H1 (cell line): ENCODE results near the gene LEFTY1. TPM values are rescaled to one million over a fixed set of nuclear protein-coding genes. Genes with fewer than 3 reads are reported as not detected.

Experiments used
- microRNA-seq, 2 experiments: library from miRNA; unstranded; fragments of <30 nt; microRNA quantifications; one replicate each; pipeline versions ENCODE4 to v1.2.0, GENCODE V29; 2016 to 2020; ENCODE audit warnings: borderline microRNAs expressed in 2 of 2, borderline number of aligned reads in 2 of 2, borderline replicate concordance in 1 of 2
- polyA plus RNA-seq, 7 experiments: library from polyadenylated mRNA; depleted of rRNA in 3 of 7; stranded (reverse) in 5 of 7; unstranded in 2 of 7; fragments of >200 nt in 5 of 7; fragments of 200-250 nt in 2 of 7; gene quantifications; 1 replicate in 5 of 7; 2 replicates in 1 of 7; 4 replicates in 1 of 7; pipeline versions ENCODE4 v1.2.1 to v1.2.3, GENCODE V29; 2011 to 2013; ENCODE audit warnings: missing spikeins in 2 of 7, mixed read lengths in 2 of 7
- small RNA-seq: library from polyadenylated mRNA; stranded (forward); fragments of <200 nt; extraction: miRNeasy Mini kit (QIAGEN cat#:217004); gene quantifications from one replicate; pipeline ENCODE3, GENCODE V24; 2013; ENCODE audit not compliant: insufficient read depth
- total RNA-seq: library from RNA; stranded (reverse); fragmentation: NEBNext Ultra II Directional; extraction: Animal tissue kit (Norgen Biotek cat#: 25700); gene quantifications from 2 replicates; pipeline ENCODE4 v1.2.1, GENCODE V29; 2021

LEFTY1 gene
- total and polyA plus RNA-seq, 2 of the 8 experiments (the other 6 are each of a cell fraction or from before 2014, with no cell fraction given), result 4.5 to 11.7 TPM

Small RNA genes within 50 kb of the gene (microRNA-seq; reads per million reads assigned to microRNA genes)
- gene MIR6741, result 0 to 0.61 reads per million in 2 experiments

Small RNA genes within 50 kb of the gene (small RNA-seq; reads per million reads assigned to genes)
- not detected for gene AL117348.1

Other genes starting within 250 kb of the LEFTY1 start
- gene ENAH, start 236.0 kb downstream of the LEFTY1 start, total RNA-seq, result 318 and 335 TPM in 2 replicates
- gene ENAH, start 236.0 kb downstream of the LEFTY1 start, polyA plus RNA-seq (2011; rRNA removed), result 33.1 and 39.1 TPM in 2 replicates
- 446 and 448 TPM in 2 replicates for gene SRP9, start 111.3 kb downstream of the LEFTY1 start, total RNA-seq
- gene SRP9, start 111.3 kb downstream of the LEFTY1 start, polyA plus RNA-seq (2011; rRNA removed), result 342 and 572 TPM in 2 replicates
- gene EPHX1, start 79.0 kb downstream of the LEFTY1 start, total RNA-seq, result 79.1 and 80.0 TPM in 2 replicates
- gene EPHX1, start 79.0 kb downstream of the LEFTY1 start, polyA plus RNA-seq (2011; rRNA removed), result 45.3 and 47.6 TPM in 2 replicates
- 41.2 and 55.4 TPM in 2 replicates for gene TMEM63A, start 6.8 kb downstream of the LEFTY1 start, total RNA-seq
- gene TMEM63A, start 6.8 kb downstream of the LEFTY1 start, polyA plus RNA-seq (2011; rRNA removed), result 26.1 and 38.5 TPM in 2 replicates
- gene PYCR2, start 35.1 kb upstream of the LEFTY1 start, total RNA-seq, result 84.3 and 84.6 TPM in 2 replicates
- gene PYCR2, start 35.1 kb upstream of the LEFTY1 start, polyA plus RNA-seq (2011; rRNA removed), result 79.3 and 96.6 TPM in 2 replicates
- gene LEFTY2, start 52.1 kb upstream of the LEFTY1 start, total RNA-seq, result 3.2 and 4.3 TPM in 2 replicates
- gene LEFTY2, start 52.1 kb upstream of the LEFTY1 start, polyA plus RNA-seq (2011; rRNA removed), result 2.6 and 2.9 TPM in 2 replicates
- gene SDE2, start 110.2 kb upstream of the LEFTY1 start, total RNA-seq, result 16.5 and 16.7 TPM in 2 replicates
- gene SDE2, start 110.2 kb upstream of the LEFTY1 start, polyA plus RNA-seq (2011; rRNA removed), result 8.0 and 8.5 TPM in 2 replicates
- gene H3-3A, start 173.6 kb upstream of the LEFTY1 start, total RNA-seq, result 1,213 and 1,223 TPM in 2 replicates
- 760 and 1,157 TPM in 2 replicates for gene H3-3A, start 173.6 kb upstream of the LEFTY1 start, polyA plus RNA-seq (2011; rRNA removed)